H1 (cell line): Measurements from ENCODE around the gene FDXACB1. TPM values are rescaled to one million over a fixed set of nuclear protein-coding genes. Genes with fewer than 3 reads are reported as not detected.

Experiments used
- CTCF ChIA-PET: fragments of 300-600 bp; sonication (Branson Sonifier 250); formaldehyde crosslinking; loops from one replicate; lab custom pipeline; 2021; ENCODE audit not compliant: partially characterized antibody; lab: Charles Lee
- POLR2A ChIA-PET: fragments of 300-600 bp; sonication (Branson Sonifier 250); formaldehyde crosslinking; loops from one replicate; lab custom pipeline; 2021; ENCODE audit warnings: inconsistent platforms; ENCODE audit not compliant: partially characterized antibody; lab: Charles Lee
- DNase-seq, 2 experiments: peaks; one replicate each; pipeline versions ENCODE4 v3.0.0 to v3.0.0-alpha.2; 2010 to 2022; ENCODE audit warnings: low spot score in 2 of 2, low read depth in 1 of 2, mixed read lengths in 1 of 2
- FAIRE-seq: peaks from 2 replicates; lab custom pipeline; 2011; peaks lifted over from hg19 to GRCh38; lab: Jason Lieb, UNC
- H2AFZ ChIP-seq: 2 replicates; pipeline ENCODE4 v1.8.1; 2012; ENCODE audit warnings: low read length, inconsistent platforms
- H2AK5ac ChIP-seq: 2 replicates; pipeline ENCODE4 v1.6.1; 2013; ENCODE audit warnings: low read depth, low read length
- H2BK120ac ChIP-seq: replicated peaks from 2 replicates; pipeline ENCODE3; 2013; ENCODE audit warnings: low read depth, low read length, inconsistent platforms
- H2BK12ac ChIP-seq: 2 replicates; pipeline ENCODE4 v1.6.1; 2013; ENCODE audit warnings: low read depth, low read length
- H2BK15ac ChIP-seq: 2 replicates; pipeline ENCODE4 v1.6.1; 2013; ENCODE audit warnings: low read length
- H2BK20ac ChIP-seq: 2 replicates; pipeline ENCODE4 v1.6.1; 2013; ENCODE audit warnings: low read length
- H2BK5ac ChIP-seq: 2 replicates; pipeline ENCODE4 v1.6.1; 2013; ENCODE audit warnings: low read depth, low read length
- H3K14ac ChIP-seq: 2 replicates; pipeline ENCODE4 v1.6.1; 2013; ENCODE audit warnings: inconsistent platforms; ENCODE audit not compliant: insufficient read length
- H3K18ac ChIP-seq: 2 replicates; pipeline ENCODE4 v1.6.1; 2013; ENCODE audit warnings: low read length; ENCODE audit errors: extremely low read depth
- H3K23ac ChIP-seq: 2 replicates; pipeline ENCODE4 v1.6.1; 2013; ENCODE audit warnings: inconsistent platforms; ENCODE audit not compliant: insufficient read length
- H3K23me2 ChIP-seq: 2 replicates; pipeline ENCODE4 v1.6.1; 2013; ENCODE audit warnings: low read depth, low read length
- H3K27ac ChIP-seq: 2 replicates; pipeline ENCODE4 v1.6.1; 2011; ENCODE audit warnings: low read depth, low read length, inconsistent platforms
- H3K27me3 ChIP-seq, 4 experiments: replicated peaks in 1 of 4; 1 replicate in 1 of 4; 2 replicates in 3 of 4; pipeline versions ENCODE4 v1.6.1 to v1.8.1; 2011 to 2013; ENCODE audit warnings: low read length in 3 of 4, mild to moderate bottlenecking in 3 of 4, inconsistent platforms in 2 of 4, mixed read lengths in 2 of 4, moderate library complexity in 1 of 4; ENCODE audit not compliant: control insufficient read depth in 3 of 4, insufficient read depth in 3 of 4; ENCODE audit errors: extremely low read depth in 1 of 4
- H3K36me3 ChIP-seq, 4 experiments: 2 replicates each; pipeline versions ENCODE4 v1.6.1 to v1.8.1; 2011 to 2013; ENCODE audit warnings: mild to moderate bottlenecking in 4 of 4, low read length in 3 of 4, moderate library complexity in 2 of 4, control low read depth in 1 of 4, inconsistent platforms in 1 of 4; ENCODE audit not compliant: insufficient read depth in 4 of 4, control insufficient read depth in 2 of 4
- H3K4ac ChIP-seq: replicated peaks from 2 replicates; pipeline ENCODE3; 2013; ENCODE audit warnings: low read length, low read depth, mixed read lengths, inconsistent platforms; ENCODE audit not compliant: insufficient read length
- H3K4me1 ChIP-seq, 4 experiments: replicated peaks in 1 of 4; 1 replicate in 1 of 4; 2 replicates in 3 of 4; pipeline versions ENCODE4 v1.6.1 to v1.8.1; 2011 to 2013; ENCODE audit warnings: low read length in 3 of 4, inconsistent platforms in 2 of 4, mixed read lengths in 1 of 4; ENCODE audit not compliant: insufficient read depth in 4 of 4, control insufficient read depth in 3 of 4
- H3K4me2 ChIP-seq, 2 experiments: 2 replicates each; pipeline versions ENCODE4 v1.6.1 to v1.8.1; 2011 to 2013; ENCODE audit warnings: low read depth in 2 of 2, low read length in 2 of 2, control low read depth in 1 of 2, inconsistent platforms in 1 of 2, mild to moderate bottlenecking in 1 of 2; ENCODE audit not compliant: insufficient read depth in 1 of 2
- H3K4me3 ChIP-seq, 4 experiments: fragments of 200-600, 300-600 bp in 1 of 4; sonication (generic), shearing (Covaris generic), sonication (Bioruptor Twin) in 1 of 4; 2 replicates each; pipeline versions ENCODE4 v1.5.1 to v1.8.1; 2011 to 2016; ENCODE audit warnings: low read length in 4 of 4, low read depth in 3 of 4, control low read depth in 2 of 4, inconsistent platforms in 2 of 4, mild to moderate bottlenecking in 2 of 4, mixed read lengths in 1 of 4, moderate library complexity in 1 of 4; ENCODE audit not compliant: insufficient read depth in 2 of 4; ENCODE audit errors: extremely low read depth in 1 of 4
- H3K56ac ChIP-seq: replicated peaks from 2 replicates; pipeline ENCODE3; 2013; ENCODE audit warnings: low read depth, mild to moderate bottlenecking, mixed read lengths, low read length, inconsistent platforms; ENCODE audit not compliant: insufficient read length
- H3K79me1 ChIP-seq: 2 replicates; pipeline ENCODE4 v1.6.1; 2013; ENCODE audit warnings: low read depth, low read length, control low read depth
- H3K79me2 ChIP-seq, 2 experiments: 2 replicates each; pipeline versions ENCODE4 v1.6.1 to v1.8.1; 2012 to 2013; ENCODE audit warnings: low read length in 2 of 2, mild to moderate bottlenecking in 2 of 2, inconsistent platforms in 1 of 2; ENCODE audit not compliant: insufficient read depth in 2 of 2, control insufficient read depth in 1 of 2
- H3K9ac ChIP-seq, 4 experiments: replicated peaks in 1 of 4; 1 replicate in 1 of 4; 2 replicates in 3 of 4; pipeline versions ENCODE4 v1.6.1 to v1.8.1; 2011 to 2013; ENCODE audit warnings: low read depth in 3 of 4, low read length in 3 of 4, control low read depth in 2 of 4, mild to moderate bottlenecking in 2 of 4, moderate library complexity in 2 of 4, inconsistent platforms in 1 of 4; ENCODE audit errors: extremely low read depth in 1 of 4
- H3K9me3 ChIP-seq, 2 experiments: 2 replicates each; pipeline versions ENCODE4 v1.6.1 to v1.8.1; 2012 to 2013; ENCODE audit warnings: mild to moderate bottlenecking in 2 of 2, moderate library complexity in 2 of 2, control low read depth in 1 of 2, inconsistent platforms in 1 of 2, low read depth in 1 of 2, low read length in 1 of 2, mixed read lengths in 1 of 2; ENCODE audit not compliant: insufficient read depth in 2 of 2
- H4K20me1 ChIP-seq, 2 experiments: replicated peaks in 1 of 2; 2 replicates each; pipeline versions ENCODE3 to v1.8.1; 2011 to 2013; ENCODE audit warnings: inconsistent platforms in 2 of 2, low read length in 2 of 2, mild to moderate bottlenecking in 1 of 2; ENCODE audit not compliant: insufficient read depth in 2 of 2, control insufficient read depth in 1 of 2
- H4K5ac ChIP-seq: 2 replicates; pipeline ENCODE4 v1.6.1; 2013; ENCODE audit warnings: low read length, low read depth, mixed read lengths, inconsistent platforms; ENCODE audit not compliant: insufficient read length
- H4K8ac ChIP-seq: 2 replicates; pipeline ENCODE4 v1.8.0; 2013; ENCODE audit warnings: mild to moderate bottlenecking, moderate library complexity, low read length, inconsistent platforms; ENCODE audit not compliant: insufficient read depth; ENCODE audit errors: extremely low read depth
- H4K91ac ChIP-seq: replicated peaks from 2 replicates; pipeline ENCODE3; 2013; ENCODE audit warnings: low read length, mixed read lengths, inconsistent platforms; ENCODE audit not compliant: insufficient read length
- CTCF ChIP-seq, 3 experiments: IDR thresholded peaks; 1 replicate in 2 of 3; 2 replicates in 1 of 3; pipeline versions ENCODE4 v1.5.1 to v1.6.1; 2011; ENCODE audit warnings: low read length in 3 of 3, mild to moderate bottlenecking in 3 of 3, inconsistent platforms in 2 of 3, low read depth in 1 of 3, moderate library complexity in 1 of 3; ENCODE audit not compliant: insufficient read depth in 1 of 3; ENCODE audit errors: control extremely low read depth in 1 of 3
- GABPA ChIP-seq: IDR thresholded peaks from 2 replicates; pipeline ENCODE4 v1.6.1; 2011; ENCODE audit warnings: mild to moderate bottlenecking, low read length, moderate library complexity, borderline replicate concordance; ENCODE audit not compliant: insufficient read depth
- RBBP5 ChIP-seq: IDR thresholded peaks from 2 replicates; pipeline ENCODE4 v1.7.1; 2012; ENCODE audit warnings: low read depth, mild to moderate bottlenecking, inconsistent platforms, low read length, moderate library complexity, borderline replicate concordance
- SAP30 ChIP-seq: fragments of 300-600 bp; sonication (generic); IDR thresholded peaks from 2 replicates; pipeline ENCODE4 v1.7.1; 2012; ENCODE audit warnings: low read length, moderate library complexity, mild to moderate bottlenecking, inconsistent platforms; ENCODE audit not compliant: insufficient read depth, insufficient replicate concordance
- SIX5 ChIP-seq: IDR thresholded peaks from 2 replicates; pipeline ENCODE4 v1.6.1; 2011; ENCODE audit warnings: mild to moderate bottlenecking, low read depth, low read length
- SP1 ChIP-seq: IDR thresholded peaks from 2 replicates; pipeline ENCODE4 v1.6.1; 2011; ENCODE audit warnings: low read depth, low read length
- TCF12 ChIP-seq: IDR thresholded peaks from 2 replicates; pipeline ENCODE4 v1.6.1; 2011; ENCODE audit warnings: low read depth, mild to moderate bottlenecking, low read length
- WGBS, 2 experiments: shearing (Covaris generic) in 1 of 2; methylation state at CpG; one replicate each; pipeline versions ENCODE4 v1.1.6 to v1.1.7; 2013 to 2015; ENCODE audit warnings: low lambda C conversion rate in 2 of 2, mixed read lengths in 2 of 2, inconsistent platforms in 1 of 2, low coverage in 1 of 2, missing lambda C conversion rate in 1 of 2; ENCODE audit not compliant: insufficient replicate concordance in 2 of 2, insufficient coverage in 1 of 2, insufficient read length in 1 of 2; ENCODE audit errors: extremely low coverage in 1 of 2, missing lambda C conversion rate in 1 of 2; 5-methylcytosine and 5-hydroxymethylcytosine counted together
- polyA plus RNA-seq, 7 experiments: library from polyadenylated mRNA; depleted of rRNA in 3 of 7; stranded (reverse) in 5 of 7; unstranded in 2 of 7; fragments of >200 nt in 5 of 7; fragments of 200-250 nt in 2 of 7; gene quantifications; 1 replicate in 5 of 7; 2 replicates in 1 of 7; 4 replicates in 1 of 7; pipeline versions ENCODE4 v1.2.1 to v1.2.3, GENCODE V29; 2011 to 2013; ENCODE audit warnings: missing spikeins in 2 of 7, mixed read lengths in 2 of 7
- total RNA-seq: library from RNA; stranded (reverse); fragmentation: NEBNext Ultra II Directional; extraction: Animal tissue kit (Norgen Biotek cat#: 25700); gene quantifications from 2 replicates; pipeline ENCODE4 v1.2.1, GENCODE V29; 2021

The FDXACB1 gene
- total and polyA plus RNA-seq, 2 of the 8 experiments (the other 6 are each of a cell fraction or from before 2014, with no cell fraction given) = 1.4 to 2.3 TPM

- peak overlapping the region; percentile 71 to 86 for H3K4me2 ChIP-seq
- H3K56ac ChIP-seq = no peak overlapping the region
- H3K18ac ChIP-seq = peak overlapping the region; percentile 91
- no peak overlapping the region for H2BK120ac ChIP-seq
- POLR2A ChIA-PET = interaction anchor here (0.8 to 2.9 kb wide), 8 partner anchors 10 to 98 kb away, joined by 3 to 21 read pairs (median 6); partner anchors contain the start of genes ALG9, DIXDC1 and DLAT
- no peaks in the 10 kb centered on the region for H3K79me2 ChIP-seq
- peak overlapping the region; percentile 87 for H3K4ac ChIP-seq
- peak overlapping the region; percentile 48; the same call in 1 of the 2 replicates for H2AK5ac ChIP-seq
- H3K79me1 ChIP-seq = no peaks in the 10 kb centered on the region
- DNase-seq = peak; percentile 94 to 97
- H2BK20ac ChIP-seq = no peak overlapping the region
- 4% methylated on average over 38 of the region's 47 CpGs; no CpG with 5 or more reads in 1 of the 2 experiments for WGBS, 2 experiments
- H2BK5ac ChIP-seq = peak overlapping the region; percentile 96
- peak overlapping the region; percentile 72; the same call in 1 of the 2 replicates for H2BK15ac ChIP-seq
- no peaks in the 10 kb centered on the region for H3K9me3 ChIP-seq
- no peaks in the 10 kb centered on the region for H4K20me1 ChIP-seq
- H3K4me1 ChIP-seq = peaks cover 0 to 10% (median 3%) of the 10 kb centered on the region in 4 experiments; a peak in 5 of 7 replicates
- H2AFZ ChIP-seq = peak overlapping the region; percentile 86
- peak overlapping the region; percentile 68; the same call in 1 of the 2 replicates for H2BK12ac ChIP-seq
- no peak for FAIRE-seq
- H4K8ac ChIP-seq = peak overlapping the region; percentile 81; the same call in 1 of the 2 replicates
- CTCF ChIA-PET = interaction anchor here (0.5 to 25.5 kb wide), 18 partner anchors 8 to 1835 kb away, joined by 3 to 565 read pairs (median 4); partner anchors contain the start of genes ALG9, C11orf52, CRYAB and DIXDC1
- H3K27me3 ChIP-seq = no peaks in the 10 kb centered on the region; a peak in 1 of 7 replicates
- H3K27ac ChIP-seq = peak overlapping the region; percentile 75
- H4K5ac ChIP-seq = no peak overlapping the region
- H3K9ac ChIP-seq = peak overlapping the region in 3 of 4 experiments; percentile 69 to 83 (median 69); a peak in 6 of 7 replicates
- H3K36me3 ChIP-seq = no peaks in the 10 kb centered on the region
- H4K91ac ChIP-seq = peak overlapping the region; percentile 29
- peak overlapping the region; percentile 47 to 70 (median 58); a peak in 7 of 8 replicates for H3K4me3 ChIP-seq
- no peak overlapping the region for H3K23ac ChIP-seq
- peaks cover 3% of the 10 kb centered on the region; the same call in 1 of the 2 replicates for H3K23me2 ChIP-seq
- no peak overlapping the region for H3K14ac ChIP-seq
- TF ChIP-seq SIX5 (no peak), TCF12 (no peak), CTCF (IDR thresholded peaks at IDR 0.05; ENCODE audit: control extremely low read depth in 1 of 3, insufficient read depth in 1 of 3, low read depth in 1 of 3, low read length in 3 of 3) (peak in 1 of 3 experiments; percentile 2; a peak in 1 of 4 replicates), RBBP5 (peak; percentile 72; the same call in 1 of the 2 replicates), SAP30 (no peak), SP1 (peak; percentile 71; the same call in 1 of the 2 replicates), GABPA (no peak)
These were observed 47.8 kb upstream of the FDXACB1 start for GRCh38 chr11:111926505-111927391.
